SU-DHL-6 (cell line): ENCODE measurements around the gene SLC34A3.

ENCODE experiments used
- H2AFZ ChIP-seq: fragments of 200-600 bp; sonication (generic); 2 replicates; pipeline ENCODE4 v1.6.1; 2014; ENCODE audit warnings: low read depth, mild to moderate bottlenecking, moderate library complexity, mixed read lengths, antibody characterized with exemption, low read length; ENCODE audit not compliant: severe bottlenecking
- H3F3A ChIP-seq: fragments of 200-600 bp; shearing (Covaris generic); 2 replicates; pipeline ENCODE4 v1.6.0; 2016; ENCODE audit warnings: antibody characterized with exemption, mild to moderate bottlenecking; ENCODE audit not compliant: insufficient read depth
- H3K27ac ChIP-seq: fragments of 200-600 bp; sonication (generic); 2 replicates; pipeline ENCODE4 v1.5.1; 2016; ENCODE audit warnings: low read depth, mild to moderate bottlenecking, low read length, moderate library complexity, mixed read lengths
- H3K27me3 ChIP-seq: fragments of 200-600 bp; sonication (generic), shearing (Covaris generic); 2 replicates; pipeline ENCODE4 v1.6.0; 2014; ENCODE audit warnings: mild to moderate bottlenecking, low read length
- H3K36me3 ChIP-seq: fragments of 200-600 bp; sonication (generic); 2 replicates; pipeline ENCODE4 v1.6.1; 2014; ENCODE audit warnings: mild to moderate bottlenecking, low read length, mixed read lengths
- H3K4me2 ChIP-seq: fragments of 300-600, 200-600 bp; shearing (Covaris generic), sonication (generic); 2 replicates; pipeline ENCODE4 v1.6.0; 2014; ENCODE audit warnings: low read length, low read depth, mild to moderate bottlenecking; ENCODE audit not compliant: poor library complexity, severe bottlenecking
- H3K4me3 ChIP-seq: fragments of 200-600 bp; sonication (generic); 2 replicates; pipeline ENCODE4 v1.5.1; 2014; ENCODE audit warnings: antibody characterized with exemption, low read length, mild to moderate bottlenecking, mixed read lengths; ENCODE audit not compliant: insufficient read depth, poor library complexity, severe bottlenecking
- H3K79me2 ChIP-seq: fragments of 200-600 bp; sonication (generic); 2 replicates; pipeline ENCODE4 v1.6.1; 2014; ENCODE audit warnings: mild to moderate bottlenecking, low read length, moderate library complexity; ENCODE audit not compliant: insufficient read depth
- H3K9ac ChIP-seq: fragments of 200-600 bp; sonication (generic); 2 replicates; pipeline ENCODE4 v1.7.0; 2014; ENCODE audit warnings: mild to moderate bottlenecking, low read length
- H3K9me2 ChIP-seq: fragments of 200-600 bp; sonication (generic); replicated peaks from 2 replicates; pipeline ENCODE4 v1.6.1; 2014; ENCODE audit warnings: low read length; ENCODE audit not compliant: insufficient read depth
- H3K9me3 ChIP-seq: fragments of 200-600 bp; sonication (generic); 2 replicates; pipeline ENCODE4 v1.6.1; 2014; ENCODE audit warnings: low read length, mixed read lengths; ENCODE audit not compliant: insufficient read depth
- H4K20me1 ChIP-seq: fragments of 200-600 bp; sonication (generic); 2 replicates; pipeline ENCODE4 v1.6.1; 2014; ENCODE audit warnings: low read depth, mild to moderate bottlenecking, antibody characterized with exemption, low read length, moderate library complexity, mixed read lengths
- CTCF ChIP-seq: fragments of 200-600 bp; sonication (generic); IDR thresholded peaks from one replicate; pipeline ENCODE4 v1.5.1; 2017; ENCODE audit warnings: antibody characterized with exemption, mild to moderate bottlenecking, low read length, moderate library complexity; ENCODE audit not compliant: insufficient read depth, poor library complexity, severe bottlenecking
- EZH2phosphoT487 ChIP-seq: fragments of 200-600 bp; sonication (generic), shearing (Covaris generic); conservative IDR thresholded peaks from 2 replicates; pipeline ENCODE4 v1.6.1; 2018; ENCODE audit warnings: mild to moderate bottlenecking, antibody characterized with exemption, low read length, moderate library complexity, mixed read lengths

The SLC34A3 gene

GRCh38 chr9:137191245-137191644 is 39.5 kb upstream of the SLC34A3 start:
- H3K79me2 ChIP-seq = peaks cover 20% of the 10 kb centered on the region
- no peak overlapping the region for H3K4me3 ChIP-seq
- H3K9me2 ChIP-seq = no peaks in the 10 kb centered on the region
- H3K9me3 ChIP-seq = no peaks in the 10 kb centered on the region
- H3K27ac ChIP-seq = no peak overlapping the region
- no peak for TF ChIP-seq EZH2phosphoT487
- TF ChIP-seq CTCF = no peak
- no peaks in the 10 kb centered on the region for H3K36me3 ChIP-seq
- H3K4me2 ChIP-seq = no peak overlapping the region
- no peaks in the 10 kb centered on the region for H4K20me1 ChIP-seq
- no peak overlapping the region for H2AFZ ChIP-seq
- H3K27me3 ChIP-seq = no peaks in the 10 kb centered on the region
- no peak overlapping the region for H3K9ac ChIP-seq
- H3F3A ChIP-seq = no peaks in the 10 kb centered on the region

GRCh38 chr9:137191691-137192447 is 38.8 kb upstream of the SLC34A3 start:
- H3K4me2 ChIP-seq = no peak overlapping the region
- TF ChIP-seq CTCF (no peak), EZH2phosphoT487 (no peak)
- no peaks in the 10 kb centered on the region for H3F3A ChIP-seq
- no peak overlapping the region for H3K27ac ChIP-seq
- peaks cover 20% of the 10 kb centered on the region for H3K79me2 ChIP-seq
- no peak overlapping the region for H2AFZ ChIP-seq
- H3K36me3 ChIP-seq = no peaks in the 10 kb centered on the region
- H3K9me3 ChIP-seq = no peaks in the 10 kb centered on the region
- H3K9me2 ChIP-seq = no peaks in the 10 kb centered on the region
- H3K27me3 ChIP-seq = no peaks in the 10 kb centered on the region
- no peak overlapping the region for H3K9ac ChIP-seq
- no peak overlapping the region for H3K4me3 ChIP-seq
- H4K20me1 ChIP-seq = no peaks in the 10 kb centered on the region

- Histone ChIP-seq H3K79me2 (peaks cover 15% of the 10 kb centered on the region), H3K4me2 (no peak overlapping the region), H4K20me1 (no peaks in the 10 kb centered on the region)
Observed at GRCh38 chr9:137192448-137192780, 38.3 kb upstream of the SLC34A3 start.

More at GRCh38 chr9:137192448-137192780, 38.3 kb upstream of the SLC34A3 start:
- H3K27me3 ChIP-seq = no peaks in the 10 kb centered on the region
- no peak overlapping the region for H3K9ac ChIP-seq
- H3K9me3 ChIP-seq = no peaks in the 10 kb centered on the region
- H3K9me2 ChIP-seq = no peaks in the 10 kb centered on the region
- no peak overlapping the region for H3K4me3 ChIP-seq
- no peak overlapping the region for H3K27ac ChIP-seq
- TF ChIP-seq EZH2phosphoT487 (no peak), CTCF (no peak)
- no peaks in the 10 kb centered on the region for H3K36me3 ChIP-seq
- H2AFZ ChIP-seq = no peak overlapping the region
- H3F3A ChIP-seq = no peaks in the 10 kb centered on the region
